GM18505 (cell line): ENCODE results near the gene LSR.

Experiments
- ATAC-seq: cut with Tn5 transposase; IDR thresholded peaks from one replicate; pipeline ENCODE4 v1.9.1; 2021; ENCODE audit not compliant: unreplicated experiment
- POLR2A ChIP-seq: IDR thresholded peaks from 4 replicates; pipeline ENCODE4 v1.6.1; 2011; ENCODE audit warnings: borderline replicate concordance; ENCODE audit not compliant: insufficient read depth, insufficient read length; ENCODE audit errors: extremely low read depth

Gene LSR

GRCh38 chr19:35315883-35316282 is 67.1 kb downstream of the LSR start:
- ATAC-seq, result no peak
- no peak for TF ChIP-seq POLR2A

GRCh38 chr19:35316560-35316959 is 67.8 kb downstream of the LSR start:
- no peak for ATAC-seq
- no peak for TF ChIP-seq POLR2A
